HG03025 (cell line): ENCODE results near the gene UBL4B.
"Not testable (repeated sequence)": the region's sequence is repeated elsewhere in the genome, so short reads cannot be mapped to it uniquely, and the experiment has no call there.

Experiments
- ATAC-seq: cut with Tn5 transposase; IDR thresholded peaks from one replicate; pipeline ENCODE4 v1.9.1; 2021; ENCODE audit warnings: mild to moderate bottlenecking, moderate library complexity; ENCODE audit not compliant: unreplicated experiment, low FRiP score

The UBL4B gene

GRCh38 chr1:110112143-110112542 is at the start of gene UBL4B:
TSS of gene UBL4B (plus strand) at chr1:110112443. CDS start at chr1:110112535, 92 bp downstream.
- ATAC-seq = no peak

- no peak for ATAC-seq
These were observed 49.6 kb upstream of the UBL4B start for GRCh38 chr1:110062612-110063011.

GRCh38 chr1:110063781-110064180 is 48.5 kb upstream of the UBL4B start:
- ATAC-seq = no peak

- no peak for ATAC-seq
These were observed 47.5 kb upstream of the UBL4B start for GRCh38 chr1:110064576-110065337.

GRCh38 chr1:110065841-110066240 is 46.4 kb upstream of the UBL4B start:
- no peak for ATAC-seq

GRCh38 chr1:110067479-110067892 is 44.8 kb upstream of the UBL4B start:
- no peak for ATAC-seq

GRCh38 chr1:110067893-110068645 is 44.2 kb upstream of the UBL4B start:
- no peak for ATAC-seq

GRCh38 chr1:110068646-110069403 is 43.4 kb upstream of the UBL4B start:
- ATAC-seq = no peak

GRCh38 chr1:110069404-110070281 is 42.6 kb upstream of the UBL4B start:
- no peak for ATAC-seq

GRCh38 chr1:110070282-110070669 is 42.0 kb upstream of the UBL4B start:
- no peak for ATAC-seq

GRCh38 chr1:110070671-110071242 is 41.5 kb upstream of the UBL4B start, which contains the start of gene ALX3:
TSS of gene ALX3 (minus strand) at chr1:110070672. CDS start at chr1:110070612, 60 bp downstream.
- ATAC-seq = no peak

- no peak for ATAC-seq
These were observed 38.1 kb upstream of the UBL4B start for GRCh38 chr1:110074166-110074565.

- no peak for ATAC-seq
These were observed 35.3 kb upstream of the UBL4B start for GRCh38 chr1:110076789-110077500.

- not testable (repeated sequence) for ATAC-seq
These were observed 32.2 kb upstream of the UBL4B start for GRCh38 chr1:110079995-110080394.

GRCh38 chr1:110081061-110081460 is 31.2 kb upstream of the UBL4B start:
- no peak for ATAC-seq

- no peak for ATAC-seq
These were observed 29.8 kb upstream of the UBL4B start for GRCh38 chr1:110082477-110082876.

- ATAC-seq = no peak
These were observed 29.0 kb upstream of the UBL4B start for GRCh38 chr1:110083061-110083865.

GRCh38 chr1:110083866-110084226 is 28.4 kb upstream of the UBL4B start:
- no peak for ATAC-seq
